ENCODE results near the gene ABCA9.
"Not testable (repeated sequence)": the region's sequence is repeated elsewhere in the genome, so short reads cannot be mapped to it uniquely, and the experiment has no call there.

ABCA9 gene, protein sequence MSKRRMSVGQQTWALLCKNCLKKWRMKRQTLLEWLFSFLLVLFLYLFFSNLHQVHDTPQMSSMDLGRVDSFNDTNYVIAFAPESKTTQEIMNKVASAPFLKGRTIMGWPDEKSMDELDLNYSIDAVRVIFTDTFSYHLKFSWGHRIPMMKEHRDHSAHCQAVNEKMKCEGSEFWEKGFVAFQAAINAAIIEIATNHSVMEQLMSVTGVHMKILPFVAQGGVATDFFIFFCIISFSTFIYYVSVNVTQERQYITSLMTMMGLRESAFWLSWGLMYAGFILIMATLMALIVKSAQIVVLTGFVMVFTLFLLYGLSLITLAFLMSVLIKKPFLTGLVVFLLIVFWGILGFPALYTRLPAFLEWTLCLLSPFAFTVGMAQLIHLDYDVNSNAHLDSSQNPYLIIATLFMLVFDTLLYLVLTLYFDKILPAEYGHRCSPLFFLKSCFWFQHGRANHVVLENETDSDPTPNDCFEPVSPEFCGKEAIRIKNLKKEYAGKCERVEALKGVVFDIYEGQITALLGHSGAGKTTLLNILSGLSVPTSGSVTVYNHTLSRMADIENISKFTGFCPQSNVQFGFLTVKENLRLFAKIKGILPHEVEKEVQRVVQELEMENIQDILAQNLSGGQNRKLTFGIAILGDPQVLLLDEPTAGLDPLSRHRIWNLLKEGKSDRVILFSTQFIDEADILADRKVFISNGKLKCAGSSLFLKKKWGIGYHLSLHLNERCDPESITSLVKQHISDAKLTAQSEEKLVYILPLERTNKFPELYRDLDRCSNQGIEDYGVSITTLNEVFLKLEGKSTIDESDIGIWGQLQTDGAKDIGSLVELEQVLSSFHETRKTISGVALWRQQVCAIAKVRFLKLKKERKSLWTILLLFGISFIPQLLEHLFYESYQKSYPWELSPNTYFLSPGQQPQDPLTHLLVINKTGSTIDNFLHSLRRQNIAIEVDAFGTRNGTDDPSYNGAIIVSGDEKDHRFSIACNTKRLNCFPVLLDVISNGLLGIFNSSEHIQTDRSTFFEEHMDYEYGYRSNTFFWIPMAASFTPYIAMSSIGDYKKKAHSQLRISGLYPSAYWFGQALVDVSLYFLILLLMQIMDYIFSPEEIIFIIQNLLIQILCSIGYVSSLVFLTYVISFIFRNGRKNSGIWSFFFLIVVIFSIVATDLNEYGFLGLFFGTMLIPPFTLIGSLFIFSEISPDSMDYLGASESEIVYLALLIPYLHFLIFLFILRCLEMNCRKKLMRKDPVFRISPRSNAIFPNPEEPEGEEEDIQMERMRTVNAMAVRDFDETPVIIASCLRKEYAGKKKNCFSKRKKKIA (N-terminal part only)

DNA sequence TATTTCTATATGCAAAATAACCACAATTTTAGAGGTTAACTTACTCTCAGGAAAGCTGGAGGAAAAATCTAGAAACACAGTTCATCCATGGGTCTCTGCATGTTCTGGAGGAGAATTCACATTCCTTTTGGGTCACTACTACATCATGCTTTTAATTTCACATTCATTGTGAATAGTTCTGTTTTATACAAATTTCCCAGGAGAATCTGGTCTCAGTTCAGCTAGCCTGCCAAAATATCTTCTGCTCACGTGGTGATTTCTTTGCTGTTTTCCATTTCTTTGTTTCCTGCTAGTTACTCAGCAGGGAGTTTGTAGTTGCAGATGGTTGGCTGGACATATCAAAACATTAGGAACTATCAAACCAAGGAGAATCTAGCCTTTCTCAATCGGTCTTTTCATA, at the start of gene ABCA9:
Gene ABCA9 (minus strand): TSS at position 106 of the 400 bp plus-strand sequence. CDS start 9,801 bp downstream, outside the sequence.
- DNase-seq (ENCODE audit: low spot score) = no peak

DNA sequence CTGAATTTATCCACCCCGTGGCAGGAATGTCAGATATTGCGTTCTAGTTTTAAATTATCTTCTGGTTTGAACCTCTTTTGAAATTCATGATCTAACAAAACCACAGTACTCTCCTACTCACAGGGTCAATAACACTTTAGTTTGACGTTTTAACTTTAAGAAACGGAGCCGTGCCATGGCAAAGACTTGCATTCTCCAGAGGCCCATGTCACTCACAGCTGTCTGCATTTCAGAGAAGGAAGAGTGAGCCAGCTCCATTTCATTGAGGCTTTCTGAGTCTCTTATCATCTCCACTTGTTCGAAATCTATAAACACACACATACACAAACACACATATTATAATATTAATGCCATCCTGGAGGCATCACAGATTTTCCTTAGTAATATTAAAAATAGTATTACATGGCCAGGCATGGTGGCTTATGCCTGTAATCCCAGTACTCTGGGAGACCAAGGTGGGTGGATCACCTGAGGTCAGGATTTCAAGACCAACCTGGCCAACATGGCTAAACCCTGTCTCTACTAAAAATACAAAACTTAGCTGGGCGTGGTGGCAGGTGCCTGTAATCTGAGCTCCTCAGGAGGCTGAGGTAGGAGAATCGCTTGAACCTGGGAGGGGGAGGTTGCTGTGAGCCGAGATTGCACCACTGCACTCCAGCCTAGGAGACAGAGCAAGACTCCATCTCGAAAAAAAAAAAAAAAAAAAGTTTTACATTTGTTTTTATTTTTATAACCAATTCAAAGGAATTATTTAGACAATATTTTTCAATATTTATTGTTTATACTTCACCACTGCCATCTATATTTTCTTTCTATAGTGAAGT, 45.4 kb upstream of the ABCA9 start:
- no peak for DNase-seq (ENCODE audit: low spot score)

DNA sequence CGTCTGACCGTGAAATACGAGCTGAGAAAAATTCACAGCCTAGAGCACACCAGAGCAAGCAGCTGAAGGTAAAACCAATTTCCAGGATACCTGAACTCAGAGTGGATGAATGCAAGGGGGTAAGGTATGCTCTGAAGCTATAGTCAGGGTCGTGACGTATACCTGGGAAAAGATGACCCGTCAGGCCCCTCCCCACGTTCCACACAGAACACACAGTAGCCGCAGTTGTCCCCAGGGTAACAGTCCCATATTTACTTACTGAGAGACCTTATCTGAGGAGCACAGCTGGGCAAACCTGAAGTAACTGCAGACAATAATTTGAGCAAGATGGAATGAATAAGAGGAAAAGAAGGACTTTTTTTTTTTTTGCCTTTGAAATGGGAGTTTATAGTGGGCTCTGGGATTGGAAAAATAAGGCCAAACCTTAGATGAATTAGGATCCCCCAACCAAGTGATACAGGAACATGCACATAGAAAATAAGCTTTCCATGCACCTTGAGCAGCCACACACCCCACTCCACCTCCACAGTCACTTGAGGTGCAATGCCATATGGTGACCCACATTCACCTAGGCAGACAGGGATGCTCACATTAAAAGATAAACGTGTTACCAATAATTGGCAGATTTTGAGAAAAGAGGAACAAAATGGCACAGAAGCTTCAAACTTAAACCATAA, 43.0 kb upstream of the ABCA9 start:
- DNase-seq (ENCODE audit: low spot score) = no peak

DNA sequence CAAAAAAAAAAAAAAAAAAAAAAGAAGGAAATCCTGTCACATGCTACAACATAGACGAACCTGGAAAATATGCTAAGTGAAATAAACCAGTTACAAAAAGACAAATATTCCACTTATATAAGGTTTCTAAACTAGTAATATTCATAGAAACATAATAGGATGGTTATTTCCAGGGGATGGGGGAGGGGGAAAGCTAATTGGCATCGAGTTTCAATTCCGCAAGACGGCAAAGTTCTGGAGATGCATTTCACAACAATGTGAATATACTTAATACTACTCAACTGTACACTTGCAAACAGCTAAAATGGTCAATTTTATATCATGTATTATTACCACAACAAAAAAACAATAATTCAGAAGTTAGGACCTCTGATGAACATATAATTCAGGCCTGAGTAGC, 37.9 kb upstream of the ABCA9 start:
- no peak for DNase-seq (ENCODE audit: low spot score)

DNA sequence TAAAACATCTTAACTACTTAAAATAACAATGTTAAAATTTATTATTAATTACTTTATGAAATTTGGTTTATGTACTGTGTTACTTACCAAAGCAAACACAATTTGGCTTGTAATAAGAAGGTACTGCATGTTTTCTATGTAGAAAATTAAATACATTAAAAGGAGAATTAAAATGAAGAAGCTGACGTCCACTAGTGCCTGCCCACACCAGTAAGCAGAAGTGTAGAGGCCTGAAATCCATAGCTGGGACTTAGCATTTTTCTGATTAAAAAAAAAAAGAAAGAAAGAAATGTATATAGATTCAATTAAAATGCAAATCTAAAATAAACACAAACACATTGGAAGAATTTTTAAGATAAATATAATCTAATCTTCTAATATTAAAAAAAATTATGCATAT, 35.8 kb upstream of the ABCA9 start:
- no peak for DNase-seq (ENCODE audit: low spot score)

DNA sequence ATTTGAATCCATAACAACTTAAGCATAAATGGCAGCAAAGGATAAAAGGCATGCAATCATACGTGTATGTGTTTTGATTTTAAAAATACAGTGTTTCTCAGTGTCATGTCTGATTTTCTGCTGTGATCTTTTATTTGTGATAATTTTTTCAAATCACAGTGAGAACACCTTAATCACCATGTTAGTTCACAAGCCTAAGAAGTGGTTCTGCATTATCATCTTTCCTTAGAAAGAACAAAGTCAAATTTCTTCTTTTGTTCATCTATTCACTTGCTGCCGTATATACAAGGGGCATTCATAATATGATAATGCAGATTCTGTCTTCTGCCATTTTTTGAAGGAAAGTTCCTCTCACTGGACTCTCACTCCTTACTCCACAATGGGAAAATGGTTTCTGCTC, 33.3 kb upstream of the ABCA9 start:
- DNase-seq (ENCODE audit: low spot score) = no peak

DNA sequence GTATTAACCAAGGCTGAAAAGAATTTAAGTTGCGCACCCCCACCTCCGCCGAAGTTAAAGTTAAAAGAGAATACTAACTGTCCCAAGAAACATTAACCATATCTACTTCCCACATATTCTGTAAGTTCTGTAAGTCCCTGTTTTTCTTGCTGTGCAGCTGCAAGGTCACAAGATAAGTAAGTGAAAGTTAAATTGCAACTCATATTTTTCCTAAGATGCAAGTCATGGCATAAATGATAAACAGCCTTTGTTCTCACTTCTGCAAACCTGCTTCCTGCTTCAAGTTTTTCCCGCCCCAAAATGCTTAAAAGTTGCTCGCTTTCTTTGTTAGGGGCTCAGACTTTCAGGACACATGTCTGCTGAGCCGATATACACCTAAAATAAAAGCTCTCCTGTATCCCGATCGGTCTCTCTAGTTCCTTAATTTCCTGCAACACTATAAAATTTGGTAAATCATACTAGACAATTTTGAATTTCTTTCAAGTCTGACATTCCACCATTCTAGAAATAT, 32.6 kb upstream of the ABCA9 start:
- no peak for DNase-seq (ENCODE audit: low spot score)

DNA sequence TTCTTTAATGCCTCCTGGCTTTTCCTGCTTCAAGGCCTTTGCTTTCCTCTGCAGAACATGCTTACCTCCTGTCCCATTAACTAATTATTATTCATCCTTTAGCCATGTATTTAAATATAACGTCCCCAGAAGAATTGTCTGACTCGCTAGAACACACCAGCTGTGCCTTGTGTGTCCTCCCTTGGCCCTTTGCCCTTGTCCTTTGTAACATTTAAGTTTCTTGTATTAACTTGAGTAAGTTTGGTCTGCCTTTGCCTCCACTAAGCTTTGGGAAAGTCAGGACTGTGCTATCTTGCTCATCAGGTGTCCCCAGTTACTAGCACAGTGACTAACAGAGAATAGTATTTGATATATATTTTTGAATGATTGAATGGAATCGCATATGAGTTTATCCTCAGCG, 29.6 kb upstream of the ABCA9 start:
- DNase-seq (ENCODE audit: low spot score) = no peak

DNA sequence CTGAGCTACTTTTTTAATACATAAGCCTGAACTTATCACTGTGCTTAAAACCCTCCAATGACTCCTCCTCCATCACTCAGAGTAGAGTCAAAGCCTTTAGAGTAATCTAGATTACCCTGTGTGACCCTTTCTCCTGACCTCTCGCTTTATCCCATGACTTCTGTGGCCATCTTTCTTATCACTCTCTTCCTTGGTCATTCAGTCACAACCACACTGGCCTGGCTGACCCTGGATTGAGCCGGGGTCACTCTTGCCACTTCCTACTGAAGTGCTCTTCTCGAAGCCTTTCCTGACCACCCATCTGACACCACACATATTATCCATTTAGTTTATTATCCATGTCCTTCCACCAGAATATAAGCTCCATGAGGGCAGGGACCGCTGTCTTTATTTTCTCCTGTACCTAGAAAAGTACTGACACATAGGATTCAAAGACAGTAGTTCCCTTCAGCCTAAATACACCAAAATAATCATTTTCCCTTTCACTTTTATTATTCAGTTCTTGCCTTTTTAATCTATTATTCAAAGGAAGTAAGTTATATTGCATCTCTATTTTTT, 28.0 kb upstream of the ABCA9 start:
- DNase-seq (ENCODE audit: low spot score) = no peak

DNA sequence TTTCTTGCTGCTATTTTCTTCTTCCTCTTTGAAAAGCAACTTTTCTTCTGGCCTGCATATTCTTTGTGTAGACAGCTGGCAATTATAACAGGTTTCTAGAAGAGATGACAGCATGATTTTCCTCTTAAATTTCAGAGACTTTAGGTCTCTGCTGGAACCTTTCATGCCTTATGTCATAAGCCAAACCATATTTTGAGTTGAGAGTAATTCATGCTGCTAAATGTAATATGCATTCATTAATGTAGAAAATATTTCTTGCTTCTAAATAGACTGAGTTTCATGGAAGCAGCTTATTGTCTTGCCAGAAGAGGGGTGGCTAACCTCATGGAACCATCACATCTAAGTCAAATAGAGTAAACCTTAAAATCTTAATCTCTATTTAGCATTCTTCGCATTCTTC, 25.9 kb upstream of the ABCA9 start:
- DNase-seq (ENCODE audit: low spot score) = no peak

DNA sequence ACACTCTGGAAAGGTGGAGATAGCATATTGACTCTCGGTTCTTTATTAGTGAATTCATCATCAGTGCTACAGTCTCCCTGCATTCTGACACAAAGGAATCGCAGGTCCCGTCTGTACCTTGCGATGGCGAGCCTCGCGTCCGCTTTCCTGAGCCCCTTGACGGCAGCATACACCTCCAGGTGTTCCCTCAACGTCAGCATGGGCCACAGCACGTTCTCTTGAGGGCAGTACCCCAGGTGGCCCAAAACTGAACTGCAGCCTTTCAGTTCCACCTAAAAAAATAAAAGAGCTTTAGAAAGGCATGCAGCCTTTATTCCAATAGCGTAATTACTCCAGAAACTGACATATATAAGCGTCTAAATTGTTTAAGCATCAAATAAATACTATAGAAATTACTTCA, 24.2 kb upstream of the ABCA9 start:
- DNase-seq (ENCODE audit: low spot score) = no peak

DNA sequence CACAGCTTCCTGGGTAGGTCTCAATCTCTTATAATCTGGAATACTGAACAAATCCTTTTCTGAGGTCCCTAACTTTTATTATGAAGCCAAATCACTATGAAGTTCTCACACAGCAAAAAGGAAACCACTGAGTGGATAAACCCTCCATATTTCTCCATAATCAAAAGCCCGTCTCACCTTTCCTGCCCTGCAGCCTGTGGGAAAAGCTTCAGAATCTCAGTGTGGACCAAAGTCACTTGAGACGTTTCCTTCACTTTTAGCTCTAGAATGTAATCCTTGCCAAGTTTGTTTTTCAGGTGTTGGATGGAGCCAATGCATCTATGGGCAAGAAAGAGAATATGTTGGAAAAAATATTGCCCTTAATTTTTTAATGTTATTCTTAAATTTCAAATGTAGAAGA, 22.0 kb upstream of the ABCA9 start:
- DNase-seq (ENCODE audit: low spot score) = no peak

DNA sequence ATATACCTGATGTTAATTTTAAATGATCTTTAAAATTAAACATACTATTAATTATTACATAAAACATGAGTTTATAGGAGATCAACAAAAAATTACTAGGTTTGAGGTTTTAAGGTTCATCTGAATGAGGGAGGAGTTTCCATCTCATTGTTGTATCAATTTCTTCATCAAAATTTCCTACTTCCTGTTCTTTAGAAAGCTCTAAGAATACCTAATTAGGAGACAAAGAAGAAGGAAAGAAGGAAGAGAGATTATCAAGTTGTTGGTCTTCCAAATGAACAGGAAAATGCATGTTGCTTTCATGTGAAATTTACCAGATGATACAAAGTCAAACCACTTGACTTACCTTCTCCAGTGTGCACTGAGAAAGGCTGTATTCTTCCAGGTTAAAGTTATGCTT, 18.1 kb upstream of the ABCA9 start:
- DNase-seq (ENCODE audit: low spot score) = no peak

DNA sequence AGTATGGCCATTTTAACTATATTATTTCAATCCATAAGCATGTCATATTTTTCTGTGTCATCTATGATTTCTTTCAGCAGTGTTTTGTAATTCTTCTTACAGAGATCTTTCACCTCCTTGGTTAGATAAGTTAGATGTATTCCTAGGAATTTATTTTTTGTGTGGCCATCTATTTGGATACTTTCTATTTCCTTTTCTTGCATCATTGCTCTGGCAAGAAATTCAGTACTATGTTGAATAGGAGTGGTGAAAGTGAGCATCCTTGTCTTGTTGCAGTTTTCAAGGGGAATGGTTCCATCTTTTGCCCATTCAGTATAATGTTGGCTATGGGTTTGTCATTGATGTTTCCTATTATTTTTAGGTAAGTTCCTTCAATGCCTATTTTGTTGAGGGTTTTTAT, 15.1 kb upstream of the ABCA9 start:
- no peak for DNase-seq (ENCODE audit: low spot score)

DNA sequence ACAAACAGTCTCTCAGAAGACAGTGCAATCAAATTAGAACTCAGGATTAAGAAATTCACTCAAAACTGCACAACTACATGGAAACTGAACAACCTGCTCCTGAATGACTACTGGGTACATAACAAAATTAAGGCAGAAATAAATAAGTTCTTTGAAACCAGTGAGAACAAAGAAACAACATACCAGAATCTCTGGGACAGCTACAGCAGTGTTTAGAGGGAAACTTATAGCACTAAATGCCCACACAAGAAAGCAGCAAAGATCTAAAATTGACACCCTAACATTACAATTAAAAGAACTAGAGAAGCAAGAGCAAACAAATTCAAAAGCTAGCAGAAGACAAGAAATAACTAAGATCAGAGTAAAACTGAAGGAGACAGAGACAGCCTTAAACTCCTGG, 12.7 kb upstream of the ABCA9 start:
- not testable (repeated sequence) for DNase-seq (ENCODE audit: low spot score)

DNA sequence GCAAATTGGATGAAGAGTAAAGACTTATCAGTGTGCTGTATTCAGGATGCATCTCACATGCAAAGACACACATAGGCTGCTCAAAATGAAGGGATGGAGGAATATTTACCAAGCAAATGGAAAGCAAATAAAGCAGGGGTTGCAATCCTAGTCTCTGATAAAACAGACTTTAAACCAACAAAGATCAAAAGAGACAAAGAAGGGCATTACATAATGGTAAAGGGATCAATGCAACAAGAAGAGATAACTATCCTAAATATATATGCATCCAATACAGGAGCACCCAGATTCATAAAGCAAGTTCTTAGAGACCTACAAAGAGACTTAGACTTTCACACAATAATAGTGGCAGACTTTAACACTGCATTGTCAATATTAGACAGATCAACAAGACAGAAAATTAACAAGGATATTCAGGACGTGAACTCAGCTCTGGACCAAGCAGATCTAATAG, 12.1 kb upstream of the ABCA9 start:
- not testable (repeated sequence) for DNase-seq (ENCODE audit: low spot score)

DNA sequence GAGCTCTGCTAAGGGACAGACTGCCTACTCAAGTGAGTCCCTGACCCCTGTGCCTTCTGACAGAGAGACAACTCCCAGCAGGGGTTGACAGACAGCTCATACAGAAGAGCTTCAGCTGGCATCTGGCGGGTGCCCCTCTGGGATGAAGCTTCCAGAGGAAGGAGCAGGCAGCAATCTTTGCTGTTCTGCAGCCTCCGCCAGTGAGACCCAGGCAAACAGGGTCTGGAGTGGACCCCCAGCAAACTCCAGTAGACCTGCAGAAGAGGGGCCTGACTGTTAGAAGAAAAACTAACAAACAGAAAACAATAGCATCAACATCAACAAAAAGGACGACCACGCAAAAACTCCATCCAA, 10.5 kb upstream of the ABCA9 start:
- not testable (repeated sequence) for DNase-seq (ENCODE audit: low spot score)

DNA sequence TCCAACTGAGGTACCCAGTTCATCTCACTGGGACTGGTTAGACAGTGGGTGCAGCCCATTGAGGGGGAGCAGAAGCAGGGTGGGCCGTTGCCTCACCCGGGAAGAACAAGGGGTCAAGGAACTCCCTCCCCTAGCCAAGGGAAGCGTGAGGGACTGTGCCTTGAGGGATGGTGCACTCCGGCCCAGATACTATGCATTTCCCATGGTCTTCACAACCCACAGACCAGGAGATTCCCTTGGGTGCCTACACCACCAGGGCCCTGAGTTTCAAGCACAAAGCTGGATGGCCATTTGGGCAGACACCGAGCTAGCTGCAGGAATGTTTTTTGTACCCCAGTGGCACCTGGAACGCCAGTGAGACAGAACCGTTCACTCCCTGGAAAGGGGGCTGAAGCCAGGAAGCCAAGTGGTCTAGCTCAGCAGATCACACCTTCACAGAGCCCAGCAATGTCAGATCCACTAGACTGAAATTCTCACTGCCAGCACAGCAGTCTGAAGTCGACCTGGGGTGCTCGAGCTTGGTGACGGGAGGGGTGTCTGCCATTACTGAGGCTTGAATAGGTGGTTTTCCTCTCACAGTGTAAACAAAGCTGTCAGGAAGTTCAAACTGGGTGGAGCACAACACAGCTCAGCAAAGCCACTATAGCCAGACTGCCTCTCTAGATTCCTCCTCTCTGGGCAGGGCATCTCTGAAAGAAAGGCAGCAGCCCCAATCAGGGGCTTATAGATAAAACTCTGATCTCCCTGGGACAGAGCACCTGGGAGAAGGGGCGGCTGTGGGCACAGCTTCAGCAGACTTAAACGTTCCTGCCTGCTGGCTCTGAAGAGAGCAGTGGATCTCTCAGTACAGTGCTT, 9.9 kb upstream of the ABCA9 start:
- DNase-seq (ENCODE audit: low spot score) = not testable (repeated sequence)

DNA sequence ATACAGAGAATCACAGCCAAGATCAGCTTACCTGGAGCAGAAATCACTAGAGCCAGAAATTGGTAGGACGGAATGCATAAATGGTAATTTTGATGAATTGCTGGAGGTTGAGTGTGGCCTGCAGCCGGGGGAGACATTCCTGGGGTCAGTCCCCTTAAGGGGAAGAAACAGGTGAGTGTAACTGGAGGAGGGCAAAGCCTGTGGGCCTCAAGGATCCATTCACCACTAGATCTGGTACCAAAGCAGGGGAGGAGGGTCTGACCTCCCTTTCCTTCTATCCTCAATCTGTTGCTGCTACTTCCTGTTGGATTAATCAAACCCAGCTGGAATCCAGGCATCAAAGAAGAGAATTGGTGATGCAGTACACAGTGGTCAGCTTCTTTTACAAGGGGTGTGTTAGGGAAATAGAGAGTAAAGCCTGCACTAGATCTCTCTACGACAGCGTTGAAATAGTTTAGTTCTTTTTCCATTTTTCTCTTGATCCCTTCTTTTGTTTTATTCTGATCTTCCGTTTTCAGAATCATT, 8.6 kb upstream of the ABCA9 start:
- DNase-seq (ENCODE audit: low spot score) = no peak
